VCaP (cell line): ENCODE data around the gene SCAPER.

ENCODE experiments used
- H3K27ac ChIP-seq: fragments of 450-650 bp; 2 replicates; pipeline ENCODE4 v1.5.1; 2017
- CTCF ChIP-seq: fragments of 450-650 bp; conservative IDR thresholded peaks from 2 replicates; pipeline ENCODE4 v1.5.1; 2017; ENCODE audit warnings: mild to moderate bottlenecking, moderate library complexity

The SCAPER gene

DNA sequence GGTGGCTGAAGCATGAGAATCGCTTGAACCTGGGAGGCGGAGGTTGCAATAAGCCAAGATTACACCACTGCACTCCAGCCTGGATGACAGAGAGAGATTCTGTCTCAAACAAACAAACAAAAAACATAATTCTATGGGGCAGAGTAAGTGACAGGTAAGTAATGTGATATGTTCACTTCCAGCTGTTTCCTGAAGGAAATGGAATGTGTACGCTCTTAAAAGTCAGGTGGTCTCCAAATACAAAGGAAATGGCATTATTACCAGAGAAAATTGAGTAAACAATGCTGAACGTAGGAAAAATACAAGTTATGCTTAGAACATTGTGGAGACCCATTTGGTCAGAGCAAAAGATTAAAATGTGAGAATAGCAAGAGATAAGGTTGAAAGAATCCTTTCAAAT lies 278.5 kb downstream of the SCAPER start:
- TF ChIP-seq CTCF: no peak
- H3K27ac ChIP-seq: no peak overlapping the region

DNA sequence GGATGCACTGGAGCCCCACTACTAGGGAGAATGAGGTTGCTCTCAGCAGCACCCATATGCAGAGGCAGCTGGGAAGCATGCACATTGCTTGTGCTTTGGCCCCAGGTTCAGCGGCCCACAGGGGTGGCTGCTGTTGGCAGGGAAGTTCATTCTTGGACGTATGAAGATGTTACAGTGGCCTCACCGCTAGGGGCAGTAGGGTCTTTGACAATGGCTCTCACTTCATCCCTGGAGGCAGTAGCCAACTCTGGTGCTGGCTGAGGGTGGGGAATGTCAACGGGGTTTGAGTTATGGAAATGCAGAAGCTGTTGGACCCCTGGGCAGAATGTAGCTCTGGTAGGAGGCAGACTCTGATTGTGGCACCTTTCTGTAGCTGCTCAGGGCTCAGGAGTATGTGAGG lies 279.9 kb downstream of the SCAPER start:
- no peak overlapping the region for H3K27ac ChIP-seq
- no peak for TF ChIP-seq CTCF

GRCh38 chr15:76614725-76615124 lies 290.4 kb downstream of the SCAPER start:
- no peak overlapping the region for H3K27ac ChIP-seq
- no peak for TF ChIP-seq CTCF

DNA sequence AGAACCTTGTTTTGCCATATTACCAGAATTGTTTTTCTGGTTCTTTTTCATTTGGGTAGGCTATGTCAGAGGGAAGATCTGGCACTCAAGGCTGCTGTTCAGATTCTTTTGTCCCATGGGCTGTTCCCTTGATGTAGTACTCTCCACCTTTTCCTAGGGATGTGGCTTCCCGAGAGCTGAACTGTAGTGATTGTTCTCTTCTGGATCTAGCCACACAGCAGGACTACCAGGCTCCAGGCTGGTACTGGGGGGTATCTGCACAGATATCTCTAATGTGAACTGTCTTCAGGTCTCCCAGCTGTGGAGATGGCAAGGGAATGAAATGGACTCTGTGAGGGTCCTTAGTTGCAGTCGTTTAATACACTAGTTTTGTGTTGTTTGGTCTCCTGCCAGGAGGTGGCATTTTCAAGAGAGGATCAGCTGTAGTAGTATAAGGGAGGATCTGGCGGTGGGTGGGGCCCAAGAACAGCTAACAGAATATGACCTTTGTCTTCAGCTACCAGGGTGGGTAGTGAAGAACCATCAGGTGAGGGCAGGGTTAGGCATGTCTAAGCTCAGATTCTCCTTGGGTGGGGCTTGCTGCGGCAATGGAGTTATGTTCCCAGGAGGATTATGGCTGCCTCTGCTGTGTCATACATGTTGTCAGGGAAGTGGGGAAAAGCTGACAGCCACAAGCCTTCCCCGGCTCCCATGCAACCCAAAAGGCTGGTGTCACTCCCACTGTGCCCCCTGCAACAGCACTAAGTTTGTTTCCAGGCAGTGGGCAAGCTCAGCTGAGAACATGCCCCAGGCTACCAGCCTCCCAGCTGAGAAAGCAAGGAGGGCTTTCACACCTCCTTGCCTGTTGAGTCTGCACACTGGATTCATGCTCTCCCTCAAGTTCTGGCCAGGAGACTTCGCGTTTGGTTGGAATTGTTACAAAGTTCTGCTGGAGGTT lies 316.1 kb downstream of the SCAPER start:
- H3K27ac ChIP-seq: no peak overlapping the region

DNA sequence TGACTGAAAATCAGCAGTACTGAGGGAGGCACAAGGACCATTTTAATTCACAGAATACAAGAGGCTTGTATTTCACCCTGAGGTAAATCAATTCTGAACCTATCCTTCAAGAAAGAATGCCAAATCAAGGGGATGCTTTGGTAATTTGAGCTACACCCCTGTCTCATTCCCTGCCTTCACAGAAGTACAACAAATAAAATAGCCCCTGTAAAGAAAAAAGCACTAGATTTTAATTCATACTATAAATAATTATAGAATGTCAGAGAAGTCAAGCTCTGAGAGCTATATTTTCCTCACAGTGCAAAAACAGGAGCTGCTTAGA lies 319.6 kb downstream of the SCAPER start:
- no peak for TF ChIP-seq CTCF
- no peak overlapping the region for H3K27ac ChIP-seq

More for the DNA sequence above, 316.1 kb downstream of the SCAPER start:
- no peak for TF ChIP-seq CTCF

- no peak for TF ChIP-seq CTCF
- H3K27ac ChIP-seq: no peak overlapping the region
Measured at GRCh38 chr15:76584868-76585575, 320.1 kb downstream of the SCAPER start.

DNA sequence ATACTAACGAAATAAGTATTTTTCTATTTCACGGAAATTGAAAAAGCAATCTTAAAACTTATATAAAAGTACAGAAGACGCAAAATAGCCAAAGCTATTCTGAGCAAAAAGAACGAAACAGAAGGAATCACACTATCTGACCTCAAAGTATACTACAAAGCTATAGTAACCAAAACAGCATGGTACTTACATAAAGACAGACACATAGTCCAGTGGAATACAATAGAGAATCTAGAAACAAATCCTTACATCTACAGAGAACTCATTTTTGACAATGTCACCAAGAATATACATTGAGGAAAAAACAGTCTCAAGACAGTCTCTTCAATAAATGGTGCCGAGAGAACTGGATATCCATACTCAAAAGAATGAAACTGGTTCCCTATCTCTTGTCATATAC lies 322.6 kb downstream of the SCAPER start:
- TF ChIP-seq CTCF: no peak
- no peak overlapping the region for H3K27ac ChIP-seq
